ENCODE results near the gene CLCNKB. TPM values are rescaled to one million over a fixed set of nuclear protein-coding genes. Genes with fewer than 3 reads are reported as not detected.
"Not testable (repeated sequence)": the region's sequence is repeated elsewhere in the genome, so short reads cannot be mapped to it uniquely, and the experiment has no call there.

The CLCNKB gene
- total and polyA plus RNA-seq, 2 donors (not counting 3 experiments of a cell fraction or from before 2014, with no cell fraction given): 0.18 TPM; not detected in 1

DNA sequence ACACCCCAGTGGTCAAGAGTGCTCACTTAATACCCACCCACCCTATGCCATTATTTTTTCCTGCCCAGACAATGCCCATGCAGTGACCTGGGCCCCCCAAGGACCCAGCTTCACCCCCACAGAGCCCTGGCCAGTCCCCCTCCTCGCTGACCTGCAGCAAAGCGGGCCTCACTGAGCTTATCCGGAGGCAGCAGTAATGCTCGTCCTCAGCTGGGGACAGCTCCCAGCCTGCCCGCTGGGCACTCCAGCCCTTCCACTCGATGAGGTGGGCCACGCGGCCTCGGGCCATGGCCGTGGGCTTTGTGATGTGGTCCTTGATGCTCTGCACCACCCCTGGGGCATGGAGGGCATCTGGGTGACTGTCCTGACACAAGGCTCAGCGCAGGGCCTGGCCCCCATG is 7.1 kb upstream of the CLCNKB start:
- H3K27ac ChIP-seq (ENCODE audit: insufficient read depth, low read depth, low read length); H4K20me1 ChIP-seq (replicated peaks; ENCODE audit: control insufficient read depth, extremely low read depth, insufficient read depth, low read length); H2AFZ ChIP-seq (ENCODE audit: low read depth, low read length); H3K27me3 ChIP-seq (ENCODE audit: control insufficient read depth in 2 of 2, insufficient read depth in 2 of 2, low read length in 2 of 2); DNase-seq (ENCODE audit: low read depth, low spot score); H3K36me3 ChIP-seq (ENCODE audit: control insufficient read depth in 2 of 2, extremely low read depth in 1 of 2, insufficient read depth in 2 of 2, low read length in 2 of 2); H3K9ac ChIP-seq (replicated peaks; ENCODE audit: extremely low read depth, insufficient read depth, low read length); intact Hi-C loops (cut with micrococcal nuclease); BruUV-seq (replicated peaks); H3K4me1 ChIP-seq (ENCODE audit: control insufficient read depth, extremely low read depth, insufficient read depth, low read length); dilution Hi-C loops (cut with MboI; ENCODE audit: extremely low pct_ligation_motif_present, low sequenced_read_pairs); H3K79me2 ChIP-seq (ENCODE audit: control insufficient read depth, insufficient read depth, low read length); POLR2A ChIA-PET; H3K9me3 ChIP-seq (replicated peaks; ENCODE audit: control insufficient read depth, insufficient read depth, low read length); H3K9me1 ChIP-seq (replicated peaks; ENCODE audit: control insufficient read depth, extremely low read depth, insufficient read depth, low read length); FAIRE-seq; H3K4me2 ChIP-seq (ENCODE audit: insufficient read depth, low read length); H3K4me3 ChIP-seq (replicated peaks in 1 of 3; ENCODE audit: insufficient read depth in 1 of 3, low read depth in 1 of 3, low read length in 3 of 3): not testable (repeated sequence)
- CTCF ChIA-PET: interaction anchor here (0.8 to 1.3 kb wide), 3 partner anchors 9 to 25 kb away, joined by 3 to 6 read pairs (median 3); no protein-coding TSS in a partner anchor

DNA sequence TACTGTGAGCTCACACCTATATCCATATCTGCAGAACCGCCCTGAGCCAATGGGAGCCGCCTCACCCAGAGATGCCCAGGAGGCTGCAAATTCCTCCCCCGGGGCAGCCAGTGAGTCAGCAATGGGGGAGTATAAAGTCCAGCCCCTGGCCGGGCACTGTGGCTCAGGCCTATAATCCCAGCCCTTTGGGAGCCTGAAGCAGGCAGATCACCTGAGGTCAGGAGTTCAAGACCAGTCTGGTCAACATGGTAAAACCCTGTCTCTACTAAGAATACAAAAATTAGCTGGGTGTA is 5.0 kb upstream of the CLCNKB start:
- dilution Hi-C loops (cut with MboI; ENCODE audit: extremely low pct_ligation_motif_present, low sequenced_read_pairs): no loop called here
- H3K9ac ChIP-seq (replicated peaks; ENCODE audit: extremely low read depth, insufficient read depth, low read length): no peak overlapping the region
- H3K9me3 ChIP-seq (replicated peaks; ENCODE audit: control insufficient read depth, insufficient read depth, low read length): no peaks in the 10 kb centered on the region
- ChIA-PET CTCF (no interaction called here), POLR2A (no interaction called here)
- intact Hi-C loops (cut with micrococcal nuclease): no loop called here
- H3K36me3 ChIP-seq (ENCODE audit: control insufficient read depth in 2 of 2, extremely low read depth in 1 of 2, insufficient read depth in 2 of 2, low read length in 2 of 2): no peaks in the 10 kb centered on the region
- no peaks in the 10 kb centered on the region for H3K9me1 ChIP-seq (replicated peaks; ENCODE audit: control insufficient read depth, extremely low read depth, insufficient read depth, low read length)
- no peak for DNase-seq (ENCODE audit: low read depth, low spot score)
- no peaks in the 10 kb centered on the region for H3K27me3 ChIP-seq (ENCODE audit: control insufficient read depth in 2 of 2, insufficient read depth in 2 of 2, low read length in 2 of 2)
- no peaks in the 10 kb centered on the region for H3K79me2 ChIP-seq (ENCODE audit: control insufficient read depth, insufficient read depth, low read length)
- H4K20me1 ChIP-seq (replicated peaks; ENCODE audit: control insufficient read depth, extremely low read depth, insufficient read depth, low read length): no peaks in the 10 kb centered on the region
- BruUV-seq (replicated peaks): no TSS peak
- no peak overlapping the region for H2AFZ ChIP-seq (ENCODE audit: low read depth, low read length)
- H3K4me2 ChIP-seq (ENCODE audit: insufficient read depth, low read length): no peak overlapping the region
- no peaks in the 10 kb centered on the region for H3K4me1 ChIP-seq (ENCODE audit: control insufficient read depth, extremely low read depth, insufficient read depth, low read length)
- FAIRE-seq: no peak
- H3K27ac ChIP-seq (ENCODE audit: insufficient read depth, low read depth, low read length): no peak overlapping the region
- TF ChIP-seq JUN (IDR thresholded peaks at IDR 0.05; ENCODE audit: borderline replicate concordance, insufficient read depth, insufficient read length, low read depth) (no peak), MYC (IDR thresholded peaks at IDR 0.05; ENCODE audit: low read depth, low read length) (no peak), POLR2A (IDR thresholded peaks at IDR 0.05; ENCODE audit: low read depth, low read length) (no peak), FOS (IDR thresholded peaks at IDR 0.05; ENCODE audit: borderline replicate concordance, insufficient read depth, low read length) (no peak), GATA2 (IDR thresholded peaks at IDR 0.05; ENCODE audit: insufficient read depth, insufficient read length, low read depth, low read length) (no peak), EZH2 (IDR thresholded peaks at IDR 0.05; ENCODE audit: borderline replicate concordance, low read depth, low read length, severe bottlenecking) (no peak), POLR2AphosphoS5 (IDR thresholded peaks at IDR 0.05; ENCODE audit: insufficient read depth, low read depth, low read length) (no peak)
- TF ChIP-seq, protein P1, sequence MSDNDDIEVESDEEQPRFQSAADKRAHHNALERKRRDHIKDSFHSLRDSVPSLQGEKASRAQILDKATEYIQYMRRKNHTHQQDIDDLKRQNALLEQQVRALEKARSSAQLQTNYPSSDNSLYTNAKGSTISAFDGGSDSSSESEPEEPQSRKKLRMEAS (IDR thresholded peaks at IDR 0.05; ENCODE audit: insufficient read depth, insufficient read length): no peak
- TF ChIP-seq, protein P2, sequence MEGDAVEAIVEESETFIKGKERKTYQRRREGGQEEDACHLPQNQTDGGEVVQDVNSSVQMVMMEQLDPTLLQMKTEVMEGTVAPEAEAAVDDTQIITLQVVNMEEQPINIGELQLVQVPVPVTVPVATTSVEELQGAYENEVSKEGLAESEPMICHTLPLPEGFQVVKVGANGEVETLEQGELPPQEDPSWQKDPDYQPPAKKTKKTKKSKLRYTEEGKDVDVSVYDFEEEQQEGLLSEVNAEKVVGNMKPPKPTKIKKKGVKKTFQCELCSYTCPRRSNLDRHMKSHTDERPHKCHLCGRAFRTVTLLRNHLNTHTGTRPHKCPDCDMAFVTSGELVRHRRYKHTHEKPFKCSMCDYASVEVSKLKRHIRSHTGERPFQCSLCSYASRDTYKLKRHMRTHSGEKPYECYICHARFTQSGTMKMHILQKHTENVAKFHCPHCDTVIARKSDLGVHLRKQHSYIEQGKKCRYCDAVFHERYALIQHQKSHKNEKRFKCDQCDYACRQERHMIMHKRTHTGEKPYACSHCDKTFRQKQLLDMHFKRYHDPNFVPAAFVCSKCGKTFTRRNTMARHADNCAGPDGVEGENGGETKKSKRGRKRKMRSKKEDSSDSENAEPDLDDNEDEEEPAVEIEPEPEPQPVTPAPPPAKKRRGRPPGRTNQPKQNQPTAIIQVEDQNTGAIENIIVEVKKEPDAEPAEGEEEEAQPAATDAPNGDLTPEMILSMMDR (IDR thresholded peaks at IDR 0.05; ENCODE audit: extremely low read depth in 1 of 2, insufficient read depth in 1 of 2, low read depth in 1 of 2, low read length in 2 of 2): no peak
- H3K4me3 ChIP-seq (replicated peaks in 1 of 3; ENCODE audit: insufficient read depth in 1 of 3, low read depth in 1 of 3, low read length in 3 of 3): no peak overlapping the region

DNA sequence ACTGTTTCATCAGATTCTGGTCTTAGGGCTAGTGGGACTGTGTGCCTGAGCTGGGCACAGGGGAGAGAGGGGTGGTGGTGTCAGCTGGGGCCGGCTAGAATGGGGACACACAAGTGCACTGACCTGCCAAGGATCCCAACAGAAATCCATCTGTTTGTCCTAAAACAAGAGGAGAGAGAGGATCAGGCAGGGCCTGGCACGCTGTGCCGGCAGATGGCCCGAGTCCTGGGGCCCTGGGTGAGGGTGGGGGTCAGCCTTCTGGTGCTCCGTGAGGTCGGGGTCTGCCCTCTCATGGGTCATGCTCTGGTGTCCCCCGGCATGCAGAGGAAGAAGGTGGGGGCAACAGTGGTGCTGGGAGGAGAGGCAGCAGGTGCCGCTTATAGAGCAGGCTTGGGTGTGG is 3.7 kb upstream of the CLCNKB start:
- H3K4me1 ChIP-seq (ENCODE audit: control insufficient read depth, extremely low read depth, insufficient read depth, low read length); H3K9ac ChIP-seq (replicated peaks; ENCODE audit: extremely low read depth, insufficient read depth, low read length); H3K27ac ChIP-seq (ENCODE audit: insufficient read depth, low read depth, low read length); FAIRE-seq; H3K36me3 ChIP-seq (ENCODE audit: control insufficient read depth in 2 of 2, extremely low read depth in 1 of 2, insufficient read depth in 2 of 2, low read length in 2 of 2); H4K20me1 ChIP-seq (replicated peaks; ENCODE audit: control insufficient read depth, extremely low read depth, insufficient read depth, low read length); BruUV-seq (replicated peaks); H3K79me2 ChIP-seq (ENCODE audit: control insufficient read depth, insufficient read depth, low read length); CTCF ChIA-PET; POLR2A ChIA-PET; DNase-seq (ENCODE audit: low read depth, low spot score); H3K9me3 ChIP-seq (replicated peaks; ENCODE audit: control insufficient read depth, insufficient read depth, low read length); H2AFZ ChIP-seq (ENCODE audit: low read depth, low read length); H3K27me3 ChIP-seq (ENCODE audit: control insufficient read depth in 2 of 2, insufficient read depth in 2 of 2, low read length in 2 of 2); H3K4me2 ChIP-seq (ENCODE audit: insufficient read depth, low read length); H3K9me1 ChIP-seq (replicated peaks; ENCODE audit: control insufficient read depth, extremely low read depth, insufficient read depth, low read length); H3K4me3 ChIP-seq (replicated peaks in 1 of 3; ENCODE audit: insufficient read depth in 1 of 3, low read depth in 1 of 3, low read length in 3 of 3); dilution Hi-C loops (cut with MboI; ENCODE audit: extremely low pct_ligation_motif_present, low sequenced_read_pairs): not testable (repeated sequence)
- intact Hi-C loops (cut with micrococcal nuclease): loop anchor here (1.0 kb wide), 1 partner anchor 22 kb away; no protein-coding TSS in a partner anchor
